SK-N-MC (cell line): ENCODE data around the gene TIMM29.

Experiments
- EZH2 ChIP-seq: fragments of 200-600 bp; sonication (generic); IDR thresholded peaks from one replicate; pipeline ENCODE4 v1.6.1; 2017; ENCODE audit warnings: antibody characterized with exemption
- FOXP2 ChIP-seq: optimal IDR thresholded peaks from 2 replicates; pipeline ENCODE3; 2011; ENCODE audit warnings: mild to moderate bottlenecking, moderate library complexity; ENCODE audit not compliant: insufficient read depth; ENCODE audit errors: extremely low read length, control extremely low read depth
- POLR2AphosphoS5 ChIP-seq: IDR thresholded peaks from 2 replicates; pipeline ENCODE4 v1.6.1; 2012; ENCODE audit warnings: mild to moderate bottlenecking, low read depth, low read length, borderline replicate concordance

- TF ChIP-seq POLR2AphosphoS5 (no peak), EZH2 (no peak), FOXP2 (no peak)
Measured at GRCh38 chr19:10929402-10929794, 787 bp downstream of the TIMM29 start.
